HL-60 (cell line): ENCODE data around the gene TSC1.

Experiments
- TF ChIP-seq, protein P1 (sequence below): IDR thresholded peaks from one replicate; pipeline ENCODE4 v1.5.1; 2011; ENCODE audit warnings: low read length, control low read depth, inconsistent platforms; ENCODE audit not compliant: insufficient read depth
- TF ChIP-seq, protein P2 (sequence below): IDR thresholded peaks from 2 replicates; pipeline ENCODE4 v1.6.1; 2012; ENCODE audit warnings: low read depth; ENCODE audit not compliant: insufficient replicate concordance

DNA sequence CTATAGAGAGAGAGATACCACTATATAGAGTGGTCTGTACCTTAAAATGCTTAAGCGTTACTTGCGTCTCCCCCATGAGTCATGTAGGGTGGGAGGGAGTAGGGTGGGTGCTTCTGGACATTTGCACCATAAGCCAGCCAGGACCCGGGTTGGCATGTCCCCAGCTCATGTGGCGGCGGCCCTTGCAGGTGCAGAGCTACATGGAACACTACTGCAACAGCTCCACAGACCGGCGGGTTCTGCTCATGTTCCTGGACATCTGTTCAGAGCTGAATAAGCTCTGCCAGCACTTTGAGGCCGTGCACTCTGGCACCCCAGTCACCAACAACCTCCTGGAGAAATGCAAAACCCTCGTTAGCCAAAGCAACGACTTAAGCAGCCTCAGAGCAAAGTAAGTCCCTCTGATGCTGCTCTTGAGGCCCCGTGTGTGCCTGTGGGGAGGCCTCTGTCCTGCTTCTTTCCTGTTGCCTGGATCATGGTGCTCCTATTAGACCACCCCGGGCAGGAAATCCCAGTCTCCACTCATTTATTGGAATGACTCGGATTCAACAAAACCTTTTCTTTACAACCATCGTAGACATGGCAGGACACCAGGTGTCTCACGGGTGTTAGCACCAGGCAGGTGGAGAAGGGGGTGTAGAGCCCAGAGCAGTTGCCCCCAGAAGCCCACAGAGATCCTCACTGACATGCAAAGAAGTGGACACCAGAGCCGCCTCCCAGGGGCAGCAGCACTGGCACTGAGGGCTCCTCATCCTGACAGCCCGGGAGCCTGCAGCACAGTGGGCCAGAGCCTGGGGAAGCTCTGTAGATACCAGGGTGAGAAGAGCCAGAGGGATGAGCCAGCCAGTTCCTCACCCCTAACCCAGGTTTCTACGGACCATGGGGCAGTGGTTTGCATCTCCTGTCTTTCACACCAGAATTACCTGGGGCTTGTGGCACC, 57.0 kb downstream of the TSC1 start:
- TF ChIP-seq, protein P1, sequence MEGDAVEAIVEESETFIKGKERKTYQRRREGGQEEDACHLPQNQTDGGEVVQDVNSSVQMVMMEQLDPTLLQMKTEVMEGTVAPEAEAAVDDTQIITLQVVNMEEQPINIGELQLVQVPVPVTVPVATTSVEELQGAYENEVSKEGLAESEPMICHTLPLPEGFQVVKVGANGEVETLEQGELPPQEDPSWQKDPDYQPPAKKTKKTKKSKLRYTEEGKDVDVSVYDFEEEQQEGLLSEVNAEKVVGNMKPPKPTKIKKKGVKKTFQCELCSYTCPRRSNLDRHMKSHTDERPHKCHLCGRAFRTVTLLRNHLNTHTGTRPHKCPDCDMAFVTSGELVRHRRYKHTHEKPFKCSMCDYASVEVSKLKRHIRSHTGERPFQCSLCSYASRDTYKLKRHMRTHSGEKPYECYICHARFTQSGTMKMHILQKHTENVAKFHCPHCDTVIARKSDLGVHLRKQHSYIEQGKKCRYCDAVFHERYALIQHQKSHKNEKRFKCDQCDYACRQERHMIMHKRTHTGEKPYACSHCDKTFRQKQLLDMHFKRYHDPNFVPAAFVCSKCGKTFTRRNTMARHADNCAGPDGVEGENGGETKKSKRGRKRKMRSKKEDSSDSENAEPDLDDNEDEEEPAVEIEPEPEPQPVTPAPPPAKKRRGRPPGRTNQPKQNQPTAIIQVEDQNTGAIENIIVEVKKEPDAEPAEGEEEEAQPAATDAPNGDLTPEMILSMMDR, result no peak
- TF ChIP-seq, protein P2, sequence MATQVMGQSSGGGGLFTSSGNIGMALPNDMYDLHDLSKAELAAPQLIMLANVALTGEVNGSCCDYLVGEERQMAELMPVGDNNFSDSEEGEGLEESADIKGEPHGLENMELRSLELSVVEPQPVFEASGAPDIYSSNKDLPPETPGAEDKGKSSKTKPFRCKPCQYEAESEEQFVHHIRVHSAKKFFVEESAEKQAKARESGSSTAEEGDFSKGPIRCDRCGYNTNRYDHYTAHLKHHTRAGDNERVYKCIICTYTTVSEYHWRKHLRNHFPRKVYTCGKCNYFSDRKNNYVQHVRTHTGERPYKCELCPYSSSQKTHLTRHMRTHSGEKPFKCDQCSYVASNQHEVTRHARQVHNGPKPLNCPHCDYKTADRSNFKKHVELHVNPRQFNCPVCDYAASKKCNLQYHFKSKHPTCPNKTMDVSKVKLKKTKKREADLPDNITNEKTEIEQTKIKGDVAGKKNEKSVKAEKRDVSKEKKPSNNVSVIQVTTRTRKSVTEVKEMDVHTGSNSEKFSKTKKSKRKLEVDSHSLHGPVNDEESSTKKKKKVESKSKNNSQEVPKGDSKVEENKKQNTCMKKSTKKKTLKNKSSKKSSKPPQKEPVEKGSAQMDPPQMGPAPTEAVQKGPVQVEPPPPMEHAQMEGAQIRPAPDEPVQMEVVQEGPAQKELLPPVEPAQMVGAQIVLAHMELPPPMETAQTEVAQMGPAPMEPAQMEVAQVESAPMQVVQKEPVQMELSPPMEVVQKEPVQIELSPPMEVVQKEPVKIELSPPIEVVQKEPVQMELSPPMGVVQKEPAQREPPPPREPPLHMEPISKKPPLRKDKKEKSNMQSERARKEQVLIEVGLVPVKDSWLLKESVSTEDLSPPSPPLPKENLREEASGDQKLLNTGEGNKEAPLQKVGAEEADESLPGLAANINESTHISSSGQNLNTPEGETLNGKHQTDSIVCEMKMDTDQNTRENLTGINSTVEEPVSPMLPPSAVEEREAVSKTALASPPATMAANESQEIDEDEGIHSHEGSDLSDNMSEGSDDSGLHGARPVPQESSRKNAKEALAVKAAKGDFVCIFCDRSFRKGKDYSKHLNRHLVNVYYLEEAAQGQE, result no peak
